GM21619 (cell line): ENCODE data around the gene TMPRSS6.
"Not testable (repeated sequence)": the region's sequence is repeated elsewhere in the genome, so short reads cannot be mapped to it uniquely, and the experiment has no call there.

Source experiments
- ATAC-seq: cut with Tn5 transposase; IDR thresholded peaks from one replicate; pipeline ENCODE4 v1.9.1; 2021; ENCODE audit not compliant: unreplicated experiment

The TMPRSS6 gene

DNA sequence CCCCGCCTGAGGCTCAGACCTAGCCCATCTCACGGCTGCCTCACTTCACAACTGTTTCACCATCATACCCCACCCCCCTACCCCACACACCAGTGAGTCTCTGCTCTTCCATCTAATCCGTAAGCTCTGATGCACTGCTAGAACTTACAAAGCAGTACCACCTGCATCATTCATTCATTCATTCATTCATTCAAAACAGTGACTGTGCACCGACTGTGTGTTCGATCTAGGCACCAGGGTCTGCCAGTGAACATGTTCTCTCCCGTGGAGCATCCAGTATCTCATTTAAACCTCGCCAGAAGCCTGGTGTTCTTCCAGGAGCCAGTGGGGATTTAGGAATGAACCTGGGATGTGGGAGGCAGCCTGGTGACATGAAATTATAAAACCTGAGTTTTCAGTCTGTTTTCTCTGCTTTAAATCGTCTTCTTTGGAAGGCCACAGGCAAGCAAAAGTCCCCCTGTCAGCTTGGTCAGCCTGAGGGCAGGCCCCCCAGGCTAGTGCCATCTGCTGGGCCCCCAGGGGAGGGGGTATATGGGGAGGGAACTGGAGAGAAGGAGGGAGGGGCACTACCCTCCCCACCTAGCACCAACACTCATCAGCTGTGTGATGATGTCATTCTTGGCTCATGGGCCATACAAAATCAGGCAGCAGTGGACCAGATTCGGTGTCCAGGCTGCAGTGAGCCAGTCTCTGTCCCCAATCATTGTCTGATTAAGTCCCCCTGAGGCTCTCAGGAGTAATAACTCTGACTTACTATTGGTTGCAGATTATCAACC lies 18.4 kb downstream of the TMPRSS6 start:
- no peak for ATAC-seq

DNA sequence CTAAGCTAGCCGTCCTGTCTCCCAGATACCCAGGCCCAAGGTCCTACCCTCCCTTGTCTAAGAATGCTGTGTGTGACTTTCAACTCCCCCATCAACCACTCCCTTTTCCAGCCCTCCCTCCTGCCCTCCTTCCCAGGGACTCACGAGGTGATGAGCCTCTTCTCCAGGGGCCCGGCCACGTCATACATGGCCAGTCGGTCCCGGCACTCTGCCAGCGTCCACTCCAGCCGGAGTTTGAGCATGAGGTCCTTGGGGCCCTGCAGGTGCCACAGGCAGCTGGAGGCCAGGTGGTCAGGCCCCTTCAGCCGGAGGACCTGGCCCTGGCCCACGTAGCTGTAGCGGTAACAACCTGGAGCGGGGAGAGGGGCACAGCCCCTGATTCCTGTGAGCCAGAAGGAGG lies 20.1 kb downstream of the TMPRSS6 start:
- ATAC-seq = no peak

DNA sequence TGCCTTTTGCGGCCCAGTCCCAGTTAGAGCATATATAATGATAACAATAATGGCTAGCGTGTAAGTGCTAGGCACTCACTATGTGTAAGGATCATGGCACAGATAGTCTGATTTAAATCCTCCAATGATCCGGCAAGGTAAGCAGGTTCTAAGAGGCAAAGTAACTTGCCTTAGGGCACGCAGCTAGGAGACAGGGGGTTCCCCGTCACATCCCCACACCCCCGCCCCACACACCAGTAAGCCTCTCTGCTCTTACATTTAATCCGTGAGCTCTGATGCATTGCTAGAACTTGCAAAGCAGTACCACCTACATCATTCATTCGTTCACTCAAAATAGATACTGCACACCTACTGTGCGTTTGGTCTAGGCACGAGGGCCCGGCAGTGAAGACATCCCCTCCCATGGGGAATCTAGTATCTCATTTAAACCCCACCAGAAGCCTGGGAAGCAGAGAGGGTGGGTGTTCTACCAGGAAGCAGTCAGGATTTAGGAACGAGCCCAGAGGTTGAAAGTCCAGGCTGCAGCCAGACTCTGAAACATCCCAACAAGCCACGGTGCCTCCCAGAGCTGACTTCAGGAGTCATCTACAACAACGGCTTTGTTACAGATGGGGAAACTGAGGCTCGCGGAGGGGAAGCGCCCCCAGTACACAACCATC lies 20.6 kb downstream of the TMPRSS6 start:
- ATAC-seq = no peak

DNA sequence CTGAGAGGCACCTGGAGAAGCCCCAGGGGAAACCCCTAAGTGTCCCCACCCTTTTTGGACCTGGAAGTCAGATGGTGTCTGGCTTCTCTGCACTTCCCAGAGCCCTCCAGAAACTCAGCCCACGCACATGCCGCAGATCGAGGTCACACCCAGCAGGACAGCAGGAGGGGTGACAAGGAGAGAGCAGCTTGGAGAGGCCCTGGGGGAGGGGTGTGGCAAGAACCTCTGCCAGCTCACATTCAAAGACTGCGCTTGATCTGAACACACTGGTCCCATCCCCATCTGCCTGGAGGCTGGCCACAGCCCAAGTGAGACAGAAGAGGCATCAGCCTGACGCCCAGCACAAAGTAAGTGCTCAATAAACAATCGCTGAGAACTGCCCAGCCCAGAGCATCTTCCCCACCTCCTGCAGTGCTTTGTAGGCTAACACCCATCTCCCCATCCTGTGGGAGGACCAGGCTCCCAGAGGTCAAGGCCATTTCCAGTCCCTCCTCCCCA lies 21.4 kb downstream of the TMPRSS6 start:
- no peak for ATAC-seq

DNA sequence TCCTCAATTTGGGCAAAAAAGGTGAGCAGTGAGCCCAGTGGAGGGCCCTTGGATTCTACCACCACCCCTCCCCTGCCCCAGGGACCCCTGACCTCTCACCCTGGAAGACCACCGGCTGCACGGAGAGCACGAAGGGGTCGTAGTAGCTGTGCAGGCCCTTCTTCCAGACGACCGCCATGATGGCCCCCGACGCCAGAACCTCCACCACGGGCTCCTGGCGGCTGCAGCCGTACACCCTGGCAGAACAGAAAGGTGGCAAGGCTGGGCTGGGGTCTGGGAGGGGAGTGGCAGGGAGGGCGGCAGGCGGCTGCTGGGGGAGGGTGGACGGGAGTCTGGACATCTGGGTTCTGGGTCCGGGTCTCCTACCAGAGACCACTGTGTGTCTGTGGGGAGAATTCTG lies 23.3 kb downstream of the TMPRSS6 start:
- no peak for ATAC-seq

DNA sequence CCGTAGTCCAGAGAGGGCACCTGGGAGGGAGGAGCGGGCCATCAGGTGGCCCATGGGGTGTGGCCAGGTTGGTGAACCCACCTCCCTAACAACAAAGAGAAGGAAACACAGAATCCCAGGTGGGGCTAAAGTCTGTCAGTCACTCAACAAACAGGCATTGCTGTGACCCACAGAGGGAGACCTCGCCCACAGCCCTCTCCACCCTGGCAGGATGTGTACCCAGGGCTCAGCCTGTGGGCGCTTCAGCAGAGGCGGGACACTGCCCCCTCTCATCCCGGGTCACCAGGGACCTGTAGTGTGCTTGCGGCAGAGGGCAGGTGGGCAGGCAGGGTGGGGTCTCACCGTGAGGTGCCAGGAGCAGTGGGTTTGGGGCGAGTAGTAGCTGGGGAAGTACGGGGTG lies 25.1 kb downstream of the TMPRSS6 start:
- no peak for ATAC-seq

DNA sequence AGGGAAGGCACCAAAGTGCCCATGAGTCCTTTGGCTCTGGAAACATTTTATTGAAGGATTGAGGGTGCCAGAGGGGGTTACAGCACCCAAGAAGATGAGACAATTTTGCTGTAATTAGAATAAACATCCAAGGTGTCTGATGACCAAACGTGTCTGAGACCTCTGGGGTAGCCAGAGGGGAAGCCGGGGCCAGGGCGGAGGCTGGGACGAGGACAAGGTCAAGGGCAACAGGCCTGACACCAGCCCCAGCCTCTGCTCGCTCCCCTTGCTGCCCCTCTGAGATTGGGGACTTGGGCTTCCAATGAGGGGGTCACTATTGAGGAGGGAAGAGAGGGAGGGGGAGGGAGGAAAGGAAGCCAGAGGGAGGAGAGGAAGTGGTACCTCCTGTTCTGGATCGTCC lies 25.6 kb downstream of the TMPRSS6 start:
- ATAC-seq = no peak

DNA sequence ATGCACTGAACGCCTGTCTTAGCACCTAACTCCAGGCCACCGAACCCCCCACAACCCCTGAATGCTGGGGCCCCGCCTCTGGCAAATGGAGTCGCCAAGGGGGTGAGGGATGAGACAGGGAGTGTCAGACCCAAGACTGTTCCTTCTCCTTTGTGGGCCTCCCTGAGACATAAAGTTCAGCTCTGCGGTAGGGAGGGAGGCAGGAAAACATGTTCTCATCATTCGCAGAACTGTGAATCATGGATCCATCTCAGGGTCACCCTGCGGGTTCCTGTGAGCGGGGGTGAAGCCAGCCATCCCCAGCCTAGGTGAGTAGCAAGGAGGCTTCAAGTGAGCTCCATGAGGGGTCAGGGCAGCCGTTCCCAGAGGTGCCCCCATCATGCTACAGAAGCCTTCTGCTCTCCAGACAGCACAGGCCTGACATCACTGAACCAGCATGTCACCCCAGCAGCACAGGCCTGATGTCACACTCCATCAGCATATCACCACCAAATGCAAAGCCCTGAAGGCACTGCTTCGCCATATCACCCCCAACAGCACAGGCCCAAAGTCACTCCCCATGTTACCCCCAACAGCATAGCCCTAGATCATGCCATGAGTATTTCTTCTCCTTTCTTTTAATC lies 27.2 kb downstream of the TMPRSS6 start:
- no peak for ATAC-seq

DNA sequence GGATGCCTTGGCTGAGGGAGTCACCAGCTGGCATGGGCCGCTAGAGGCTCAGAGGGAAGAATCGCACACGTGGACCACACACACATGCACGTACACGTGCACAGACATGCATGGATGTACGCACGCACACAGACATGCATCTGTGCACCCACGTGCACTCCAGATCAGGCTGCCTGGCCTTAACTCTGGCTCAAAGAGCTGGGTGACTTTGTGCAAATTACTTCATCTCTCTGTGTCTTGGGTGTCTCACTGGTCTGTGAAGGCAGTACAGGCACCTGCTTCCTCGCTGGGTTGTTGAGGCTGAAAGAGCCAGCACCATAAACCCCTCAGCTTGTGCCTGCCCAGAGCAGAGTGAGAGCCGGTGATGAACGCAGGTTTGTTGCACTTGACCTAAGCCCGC lies 28.7 kb downstream of the TMPRSS6 start:
- no peak for ATAC-seq

DNA sequence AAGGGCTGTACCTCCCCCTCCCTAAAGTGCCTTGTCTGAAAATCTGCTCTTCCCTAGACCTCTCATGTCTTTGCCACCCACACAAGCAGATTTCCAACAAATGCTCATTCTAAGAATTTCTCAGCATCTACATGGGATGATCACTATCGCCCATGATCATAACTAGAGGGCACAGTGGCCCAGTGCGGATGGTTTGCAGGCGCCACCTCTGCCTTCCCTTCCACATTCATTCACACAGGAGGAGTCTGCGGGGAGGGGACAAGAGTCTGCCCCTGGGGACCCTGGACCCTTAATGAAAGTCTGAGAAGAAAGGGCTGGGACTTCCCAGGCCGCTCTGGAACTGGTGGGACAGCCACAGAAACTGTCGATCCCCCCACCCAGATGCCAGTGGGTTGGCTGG lies 29.1 kb downstream of the TMPRSS6 start:
- ATAC-seq = no peak

DNA sequence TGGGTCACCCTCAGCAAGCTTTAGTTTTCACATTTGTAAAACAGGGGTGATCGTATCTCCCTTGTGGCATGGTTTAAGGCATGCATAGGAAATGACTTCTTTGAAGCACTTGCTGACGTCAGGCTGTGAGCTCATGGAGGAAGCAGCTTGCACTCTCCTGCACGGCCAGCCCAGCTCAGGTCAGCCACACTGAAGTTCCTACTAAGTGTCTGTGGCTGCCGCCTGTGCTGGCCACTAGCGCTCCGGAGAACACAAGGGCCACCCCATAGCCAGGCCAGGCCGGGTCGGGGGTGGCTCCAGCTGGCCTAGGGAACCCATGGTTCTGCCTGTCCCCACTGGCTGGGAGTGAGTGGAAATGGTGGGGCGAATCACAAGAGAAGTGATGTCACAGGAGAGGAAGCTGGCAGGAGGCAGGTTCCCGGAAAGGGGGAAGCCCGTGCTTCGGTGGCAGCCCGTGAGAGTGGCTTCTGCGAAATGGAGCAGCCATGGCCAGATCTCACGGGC lies 29.8 kb downstream of the TMPRSS6 start:
- no peak for ATAC-seq

DNA sequence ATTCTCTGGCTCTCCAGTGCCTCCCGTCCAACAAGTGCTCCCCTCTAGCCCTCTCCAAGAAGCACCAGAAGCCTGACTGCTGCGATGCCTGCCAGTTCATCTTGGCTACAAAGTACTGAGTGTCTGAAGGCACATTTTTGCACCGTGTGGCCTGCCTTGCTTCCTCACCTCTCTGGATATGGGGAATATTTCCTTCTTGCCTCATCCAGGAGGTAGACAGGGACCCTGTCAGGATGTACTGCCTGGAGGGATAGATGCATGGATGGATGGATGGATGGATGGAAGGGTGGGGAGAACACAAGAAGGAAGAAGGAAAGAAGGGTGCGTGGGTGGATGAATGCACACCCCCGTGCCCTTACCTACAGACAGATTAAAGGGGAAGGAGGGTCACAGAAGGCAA lies 30.4 kb downstream of the TMPRSS6 start:
- no peak for ATAC-seq

DNA sequence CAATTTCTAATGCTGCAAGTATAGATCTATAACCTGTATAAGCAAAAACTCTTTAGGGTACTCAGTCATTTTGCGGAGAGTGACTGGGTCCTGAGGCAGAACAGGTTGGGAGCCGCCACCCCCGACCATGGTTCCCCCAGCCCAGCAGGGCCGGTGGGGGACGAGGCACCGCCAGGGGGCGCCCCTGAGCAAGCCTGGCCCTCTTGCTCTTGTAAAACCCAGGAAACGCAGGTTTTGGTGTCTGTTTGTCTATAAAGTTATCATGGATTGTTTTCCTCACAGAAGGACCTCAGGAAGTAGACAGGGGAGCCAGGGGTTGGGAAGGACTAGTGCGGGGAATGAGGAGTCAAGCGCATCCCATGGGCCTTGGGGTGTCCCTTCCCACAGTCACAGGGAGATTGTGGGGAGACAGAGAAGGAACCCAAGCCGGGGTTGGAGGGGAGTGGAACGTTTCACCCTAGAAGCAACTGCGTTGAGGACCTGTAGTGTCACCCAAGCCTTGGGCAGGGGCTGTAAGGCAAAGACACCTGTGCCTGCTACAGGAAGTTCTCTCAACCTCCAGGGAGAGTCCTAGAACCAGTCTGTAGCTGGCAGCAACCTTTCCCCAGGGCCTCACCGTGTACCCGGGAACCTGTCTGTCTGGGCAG lies 31.6 kb downstream of the TMPRSS6 start:
- ATAC-seq = no peak

DNA sequence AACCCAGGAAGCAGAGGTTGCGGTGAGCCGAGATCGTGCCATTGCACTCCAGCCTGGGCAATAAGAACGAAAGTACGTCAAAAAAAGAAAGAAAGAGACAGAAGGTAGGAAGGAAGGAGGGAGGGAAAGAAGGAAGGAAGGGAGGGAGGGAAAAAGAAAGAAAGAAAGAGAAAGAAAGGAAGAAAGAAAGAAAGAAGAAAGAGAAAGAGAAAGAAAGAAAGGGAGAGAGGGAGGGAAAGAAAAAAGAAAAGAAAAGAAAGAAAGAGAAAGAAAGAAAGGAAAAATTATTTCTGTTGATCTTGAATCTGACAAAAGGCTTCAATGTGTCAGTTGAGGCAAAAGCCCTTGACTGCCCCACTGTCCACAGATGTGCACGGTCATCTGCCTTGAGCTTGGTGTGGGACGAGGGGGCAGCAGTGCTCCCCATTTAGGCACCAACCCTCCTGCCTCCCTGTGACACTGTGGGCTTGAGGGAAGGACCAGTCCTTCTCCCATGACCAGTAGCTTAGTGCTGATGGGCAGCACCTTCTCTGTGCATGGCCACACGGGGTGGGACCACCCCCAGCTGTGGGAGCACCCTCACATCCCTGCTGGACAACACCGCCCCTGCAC lies 33.6 kb downstream of the TMPRSS6 start:
- ATAC-seq = no peak

DNA sequence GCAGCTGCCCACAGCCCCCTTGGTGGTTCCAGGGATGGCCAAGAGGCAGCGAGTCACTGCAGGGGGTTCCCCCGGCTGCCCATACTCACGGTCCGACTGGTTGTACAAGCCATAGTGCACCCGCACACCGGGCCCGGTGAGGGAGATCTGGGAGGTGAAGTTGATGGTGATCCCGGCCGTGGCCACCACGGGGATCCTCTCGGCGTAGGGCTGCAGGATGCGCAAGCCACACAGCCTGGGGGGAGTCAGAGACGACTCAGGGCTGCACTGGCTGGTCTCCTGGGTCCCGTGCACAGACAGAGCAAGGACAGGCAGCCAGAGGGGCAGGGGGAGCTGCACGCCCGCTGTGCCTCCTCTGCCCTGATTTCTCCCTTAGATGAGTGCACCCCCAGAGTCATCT lies 34.5 kb downstream of the TMPRSS6 start:
- ATAC-seq = no peak

DNA sequence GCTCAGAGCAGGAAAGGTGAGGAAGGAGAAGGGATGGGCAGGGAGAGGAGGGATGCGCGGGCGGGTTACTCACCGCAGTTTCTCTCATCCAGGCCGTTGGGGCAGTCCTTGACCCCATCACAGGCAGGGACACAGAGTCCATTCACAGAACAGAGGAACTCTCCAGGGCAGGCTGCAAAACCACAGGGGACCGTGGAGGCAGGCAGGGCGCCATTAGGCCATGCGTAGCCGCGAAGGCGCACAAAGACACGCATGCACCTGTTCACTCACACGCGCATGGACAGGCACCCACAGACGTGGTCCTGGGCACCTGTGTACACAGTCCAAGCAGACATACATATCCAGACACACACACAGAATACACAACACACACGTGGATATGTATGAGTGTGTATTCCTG lies 35.0 kb downstream of the TMPRSS6 start:
- no peak for ATAC-seq

DNA sequence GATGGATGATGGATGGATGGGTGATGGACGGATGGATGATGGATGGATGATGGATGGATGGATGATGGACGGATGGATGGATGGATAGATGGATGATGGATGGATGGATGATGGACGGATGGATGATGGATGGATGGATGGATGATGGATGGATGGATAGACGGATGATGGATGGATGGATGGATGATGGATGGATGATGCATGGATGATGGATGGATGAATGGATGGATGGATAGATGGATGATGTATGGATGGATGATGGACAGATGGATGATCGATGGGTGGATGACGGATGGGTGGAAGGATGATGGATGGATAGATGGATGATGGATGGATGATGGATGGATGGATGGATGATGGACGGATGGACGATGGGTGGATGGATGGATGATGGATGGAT lies 36.8 kb downstream of the TMPRSS6 start:
- no peak for ATAC-seq

DNA sequence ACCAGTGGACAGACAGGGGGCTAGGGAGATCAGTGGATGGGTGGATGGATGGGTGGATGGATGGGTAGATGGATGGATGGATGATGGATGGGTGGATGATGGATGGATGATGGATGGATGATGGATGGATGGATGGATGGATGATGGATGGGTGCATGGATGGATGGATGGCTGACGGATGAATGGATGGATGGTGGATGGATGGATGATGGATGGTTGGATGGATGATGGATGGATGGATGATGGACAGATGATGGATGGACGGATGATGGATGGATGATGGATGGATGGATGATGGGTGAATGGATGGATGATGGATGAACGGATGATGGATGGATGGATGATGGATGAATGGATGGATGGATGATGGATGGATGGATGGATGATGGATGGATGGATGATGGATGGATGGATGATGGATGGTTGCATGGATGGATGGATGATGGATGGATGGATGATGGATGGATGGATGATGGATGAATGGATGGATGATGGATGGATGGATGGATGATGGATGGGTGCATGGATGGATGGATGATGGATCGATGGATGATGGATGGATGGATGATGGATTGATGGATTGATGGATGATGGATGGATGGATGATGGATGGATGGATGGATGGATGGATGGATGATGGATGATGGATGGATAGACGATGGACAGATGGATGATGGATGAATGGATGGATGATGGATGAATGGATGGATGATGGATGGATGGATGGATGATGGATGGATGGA lies 37.5 kb downstream of the TMPRSS6 start:
- not testable (repeated sequence) for ATAC-seq

DNA sequence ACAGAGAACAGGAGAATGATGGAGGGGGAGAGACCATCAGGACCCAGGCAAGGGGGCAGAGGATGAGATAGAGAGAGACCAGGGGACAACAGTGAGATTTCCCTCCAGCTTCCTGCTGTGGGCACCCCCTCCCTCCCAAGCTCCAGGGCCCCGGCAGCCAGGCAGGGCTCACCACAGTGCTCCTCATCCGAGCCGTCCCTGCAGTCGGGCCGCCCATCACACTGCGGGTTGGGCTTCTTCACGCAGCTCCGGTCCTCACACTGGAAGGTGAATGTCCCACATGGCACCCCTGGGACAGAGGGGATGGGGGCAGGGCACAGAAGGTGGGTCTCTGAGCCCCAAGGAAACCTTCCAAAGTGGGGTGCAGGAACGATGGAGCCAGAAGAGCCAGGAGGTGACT lies 38.8 kb downstream of the TMPRSS6 start:
- ATAC-seq = no peak

DNA sequence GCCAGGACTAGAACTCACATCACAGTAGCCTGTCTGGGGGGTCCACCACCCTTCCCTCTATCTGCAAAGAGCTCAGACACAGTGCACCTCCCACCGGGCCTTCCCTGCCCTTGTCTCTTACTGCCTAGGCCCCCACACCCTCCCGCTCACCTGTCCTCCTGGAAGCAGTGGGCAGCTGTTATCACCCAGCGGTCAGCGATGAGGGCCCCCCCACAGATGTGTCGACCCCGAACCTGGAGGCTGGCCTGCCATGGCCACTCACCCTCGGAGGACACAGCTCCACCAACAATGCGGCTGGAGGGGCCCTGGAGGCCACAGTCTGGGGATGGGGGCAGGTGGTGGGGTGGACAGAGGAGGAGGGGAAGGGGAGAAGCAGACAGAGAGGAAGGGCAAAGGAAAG lies 39.2 kb downstream of the TMPRSS6 start:
- no peak for ATAC-seq
